PFSK-1 (cell line): ENCODE data around the gene ANO4.

ENCODE experiments used
- FOXP2 ChIP-seq: optimal IDR thresholded peaks from 2 replicates; pipeline ENCODE3; 2011; ENCODE audit warnings: borderline replicate concordance, control low read depth, inconsistent platforms; ENCODE audit not compliant: insufficient read depth; ENCODE audit errors: extremely low read length, extremely low read depth
- POLR2AphosphoS5 ChIP-seq: IDR thresholded peaks from 2 replicates; pipeline ENCODE4 v1.6.1; 2012; ENCODE audit warnings: low read depth, mild to moderate bottlenecking, control low read depth, low read length, moderate library complexity
- REST ChIP-seq, 2 experiments: IDR thresholded peaks; 2 replicates each; pipeline versions ENCODE4 v1.6.1 to v1.8.0; 2011 to 2012; ENCODE audit warnings: low read depth in 2 of 2, low read length in 2 of 2, control low read depth in 1 of 2, inconsistent platforms in 1 of 2, mild to moderate bottlenecking in 1 of 2, moderate library complexity in 1 of 2; ENCODE audit not compliant: insufficient read depth in 1 of 2
- SIN3A ChIP-seq: IDR thresholded peaks from 2 replicates; pipeline ENCODE4 v1.6.1; 2012; ENCODE audit warnings: mild to moderate bottlenecking, low read length, moderate library complexity, borderline replicate concordance; ENCODE audit not compliant: insufficient read depth
- TAF1 ChIP-seq: IDR thresholded peaks from 2 replicates; pipeline ENCODE4 v1.6.1; 2012; ENCODE audit warnings: low read length, control low read depth, borderline replicate concordance; ENCODE audit not compliant: insufficient read depth

Gene ANO4

GRCh38 chr12:101018540-101018939, 224.0 kb downstream of the ANO4 start:
- TF ChIP-seq TAF1, result no peak

- TF ChIP-seq REST (IDR thresholded peaks at IDR 0.05; ENCODE audit: insufficient read depth in 1 of 2, low read depth in 2 of 2, low read length in 2 of 2) (no peak), TAF1 (no peak), FOXP2 (no peak), SIN3A (no peak), POLR2AphosphoS5 (no peak)
Observed at GRCh38 chr12:101019201-101019600, 224.6 kb downstream of the ANO4 start.

GRCh38 chr12:101019667-101020066, 225.1 kb downstream of the ANO4 start:
- TF ChIP-seq TAF1, result no peak
- TF ChIP-seq REST (IDR thresholded peaks at IDR 0.05; ENCODE audit: insufficient read depth in 1 of 2, low read depth in 2 of 2, low read length in 2 of 2), result no peak
- TF ChIP-seq FOXP2, result no peak
- TF ChIP-seq POLR2AphosphoS5, result no peak
- no peak for TF ChIP-seq SIN3A

GRCh38 chr12:101021442-101021841, 226.9 kb downstream of the ANO4 start:
- no peak for TF ChIP-seq FOXP2
- TF ChIP-seq REST (IDR thresholded peaks at IDR 0.05; ENCODE audit: insufficient read depth in 1 of 2, low read depth in 2 of 2, low read length in 2 of 2), result no peak
- TF ChIP-seq TAF1, result no peak
- no peak for TF ChIP-seq POLR2AphosphoS5
- TF ChIP-seq SIN3A, result no peak

- TF ChIP-seq TAF1 (no peak), FOXP2 (no peak), POLR2AphosphoS5 (no peak), REST (IDR thresholded peaks at IDR 0.05; ENCODE audit: insufficient read depth in 1 of 2, low read depth in 2 of 2, low read length in 2 of 2) (no peak), SIN3A (no peak)
Observed at GRCh38 chr12:101021911-101022388, 227.4 kb downstream of the ANO4 start.
